Mesendoderm (in vitro differentiated cells): ENCODE measurements around the gene DMD.

Experiments used
- DNase-seq: peaks from one replicate; pipeline ENCODE4 v3.0.0; 2013
- H2AK5ac ChIP-seq: 2 replicates; pipeline ENCODE4 v1.6.1; 2013; ENCODE audit warnings: low read length, inconsistent platforms
- H2BK120ac ChIP-seq: 2 replicates; pipeline ENCODE4 v1.6.1; 2013; ENCODE audit warnings: low read depth, mild to moderate bottlenecking, low read length, moderate library complexity, mixed read lengths
- H2BK15ac ChIP-seq: replicated peaks from 2 replicates; pipeline ENCODE4 v1.6.1; 2013; ENCODE audit warnings: low read depth, mild to moderate bottlenecking, moderate library complexity
- H2BK5ac ChIP-seq: 2 replicates; pipeline ENCODE4 v1.6.1; 2013; ENCODE audit warnings: low read length, inconsistent platforms
- H3K18ac ChIP-seq: 2 replicates; pipeline ENCODE4 v1.6.1; 2013; ENCODE audit warnings: mild to moderate bottlenecking, low read length, mixed read lengths
- H3K23ac ChIP-seq: one replicate; pipeline ENCODE4 v1.6.1; 2013; ENCODE audit warnings: low read length
- H3K27ac ChIP-seq: 2 replicates; pipeline ENCODE4 v1.5.1; 2013; ENCODE audit warnings: low read depth, mild to moderate bottlenecking, inconsistent platforms, low read length, moderate library complexity
- H3K27me3 ChIP-seq: 2 replicates; pipeline ENCODE4 v1.6.1; 2013; ENCODE audit warnings: low read length, control low read depth, mild to moderate bottlenecking, inconsistent platforms; ENCODE audit not compliant: insufficient read depth, poor library complexity
- H3K36me3 ChIP-seq: 2 replicates; pipeline ENCODE4 v1.6.1; 2013; ENCODE audit warnings: low read length, inconsistent platforms; ENCODE audit not compliant: control insufficient read depth, insufficient read depth
- H3K4ac ChIP-seq: one replicate; pipeline ENCODE4 v1.6.1; 2013; ENCODE audit warnings: low read depth, mild to moderate bottlenecking, low read length, moderate library complexity
- H3K4me1 ChIP-seq: 2 replicates; pipeline ENCODE4 v1.6.1; 2013; ENCODE audit warnings: low read depth, low read length, inconsistent platforms; ENCODE audit not compliant: control insufficient read depth
- H3K4me2 ChIP-seq: 2 replicates; pipeline ENCODE4 v1.6.1; 2013; ENCODE audit warnings: low read length
- H3K4me3 ChIP-seq: 2 replicates; pipeline ENCODE4 v1.5.1; 2013; ENCODE audit warnings: mild to moderate bottlenecking, low read length
- H3K56ac ChIP-seq: one replicate; pipeline ENCODE4 v1.6.1; 2013; ENCODE audit warnings: low read length
- H3K79me1 ChIP-seq: 2 replicates; pipeline ENCODE4 v1.6.1; 2013; ENCODE audit warnings: low read length, inconsistent platforms
- H3K79me2 ChIP-seq: 2 replicates; pipeline ENCODE4 v1.6.1; 2013; ENCODE audit warnings: mild to moderate bottlenecking, low read length; ENCODE audit not compliant: control insufficient read depth, insufficient read depth
- H3K9ac ChIP-seq: 2 replicates; pipeline ENCODE4 v1.6.1; 2013; ENCODE audit warnings: low read length, inconsistent platforms
- H4K5ac ChIP-seq: one replicate; pipeline ENCODE4 v1.6.1; 2013; ENCODE audit warnings: low read length
- H4K8ac ChIP-seq: one replicate; pipeline ENCODE4 v1.6.1; 2013; ENCODE audit warnings: low read depth, mild to moderate bottlenecking, control low read depth, low read length, moderate library complexity
- WGBS: extraction: QIAGEN DNeasy Blood & Tissue Kit; methylation state at CpG from one replicate; pipeline ENCODE4 v1.1.7; 2013; ENCODE audit warnings: low lambda C conversion rate, missing lambda C conversion rate; ENCODE audit not compliant: insufficient coverage; ENCODE audit errors: extremely low coverage; 5-methylcytosine and 5-hydroxymethylcytosine counted together

Gene DMD

DNA sequence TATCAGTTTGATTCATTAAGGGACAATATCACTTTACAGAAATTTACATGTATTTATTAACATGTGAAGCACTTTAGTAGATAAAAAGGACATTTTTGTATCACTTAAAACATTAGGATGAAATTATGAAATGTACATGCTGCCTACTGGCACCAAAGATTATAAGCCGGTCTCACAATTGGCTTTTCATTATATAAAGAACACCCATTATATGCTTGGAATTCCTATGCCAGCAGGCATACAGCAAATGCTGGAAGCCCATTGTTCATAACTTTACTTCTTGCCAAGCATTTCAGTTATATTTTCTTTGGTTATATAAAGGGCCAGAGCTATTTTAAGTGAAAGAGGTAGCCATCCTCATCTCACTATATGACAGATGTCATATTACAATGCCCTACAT lies 145.9 kb downstream of the DMD start:
- Histone ChIP-seq H3K4ac (no peak overlapping the region), H3K4me1 (no peaks in the 10 kb centered on the region), H3K36me3 (no peaks in the 10 kb centered on the region), H2BK120ac (no peak overlapping the region), H2AK5ac (no peak overlapping the region), H2BK15ac (no peak overlapping the region), H3K27me3 (no peaks in the 10 kb centered on the region), H4K8ac (no peak overlapping the region), H3K4me2 (no peak overlapping the region), H3K18ac (no peak overlapping the region), H3K4me3 (no peak overlapping the region), H3K56ac (no peak overlapping the region), H4K5ac (no peak overlapping the region), H3K79me1 (no peaks in the 10 kb centered on the region), H2BK5ac (no peak overlapping the region), H3K9ac (no peak overlapping the region), H3K23ac (no peak overlapping the region), H3K79me2 (no peaks in the 10 kb centered on the region), H3K27ac (no peak overlapping the region)
- DNase-seq = no peak
- no CpG with 5 or more reads among the region's 1 CpG for WGBS

DNA sequence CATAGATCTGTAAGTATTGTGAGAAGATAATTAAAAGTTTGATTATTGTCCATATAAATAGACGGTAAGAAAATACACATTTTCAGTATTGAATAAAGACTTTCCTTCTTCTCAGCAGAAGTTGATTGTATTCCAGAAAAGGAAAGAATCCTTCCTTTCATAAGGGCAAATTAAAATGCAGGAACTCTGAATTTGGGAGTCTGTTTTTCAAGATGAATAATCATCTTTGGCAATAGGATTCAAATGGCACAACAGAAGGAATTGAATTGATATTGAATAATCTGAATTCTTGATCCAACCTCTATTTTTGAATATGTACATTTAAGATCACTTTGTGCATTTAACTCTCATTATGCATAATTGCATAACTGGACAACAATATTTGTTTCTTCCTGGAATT lies 149.3 kb downstream of the DMD start:
- no peak overlapping the region for H2BK15ac ChIP-seq
- WGBS = no CpG with 5 or more reads among the region's 1 CpG
- no peak overlapping the region for H3K27ac ChIP-seq
- H3K27me3 ChIP-seq = no peaks in the 10 kb centered on the region
- no peaks in the 10 kb centered on the region for H3K79me2 ChIP-seq
- H3K4ac ChIP-seq = no peak overlapping the region
- no peak overlapping the region for H2AK5ac ChIP-seq
- no peak overlapping the region for H3K23ac ChIP-seq
- H3K79me1 ChIP-seq = no peaks in the 10 kb centered on the region
- no peak overlapping the region for H2BK5ac ChIP-seq
- H3K18ac ChIP-seq = no peak overlapping the region
- no peak overlapping the region for H3K56ac ChIP-seq
- H3K9ac ChIP-seq = no peak overlapping the region
- no peak overlapping the region for H3K4me3 ChIP-seq
- no peak for DNase-seq
- no peak overlapping the region for H4K8ac ChIP-seq
- no peaks in the 10 kb centered on the region for H3K36me3 ChIP-seq
- no peak overlapping the region for H2BK120ac ChIP-seq
- no peaks in the 10 kb centered on the region for H3K4me1 ChIP-seq
- H4K5ac ChIP-seq = no peak overlapping the region
- H3K4me2 ChIP-seq = no peak overlapping the region

DNA sequence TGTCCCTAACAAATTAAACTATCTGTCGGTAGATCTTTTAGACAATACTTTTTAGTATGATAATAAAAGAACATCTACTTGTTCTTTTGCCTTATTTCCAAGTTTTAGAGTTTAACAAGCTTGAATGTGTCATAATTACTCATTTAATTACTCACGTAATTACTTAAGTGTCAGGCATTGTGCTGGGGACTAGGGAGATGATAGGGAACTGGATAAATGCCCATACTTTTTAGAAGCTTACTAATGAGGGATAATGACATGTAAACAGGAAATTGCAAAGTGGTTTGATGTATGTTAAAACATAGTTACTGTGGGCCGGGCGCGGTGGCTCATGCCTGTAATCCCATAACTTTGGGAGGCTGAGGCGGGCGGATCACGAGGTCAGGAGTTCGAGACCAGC lies 158.3 kb downstream of the DMD start:
- no peak overlapping the region for H4K8ac ChIP-seq
- H4K5ac ChIP-seq = no peak overlapping the region
- WGBS = no CpG with 5 or more reads among the region's 9 CpGs
- no peaks in the 10 kb centered on the region for H3K4me1 ChIP-seq
- no peak overlapping the region for H2BK120ac ChIP-seq
- H2BK15ac ChIP-seq = no peak overlapping the region
- H3K23ac ChIP-seq = no peak overlapping the region
- H3K79me1 ChIP-seq = no peaks in the 10 kb centered on the region
- H3K18ac ChIP-seq = no peak overlapping the region
- no peaks in the 10 kb centered on the region for H3K27me3 ChIP-seq
- H3K36me3 ChIP-seq = no peaks in the 10 kb centered on the region
- no peak overlapping the region for H3K27ac ChIP-seq
- no peak overlapping the region for H3K4me3 ChIP-seq
- no peak overlapping the region for H2AK5ac ChIP-seq
- no peak overlapping the region for H3K4ac ChIP-seq
- no peak overlapping the region for H3K9ac ChIP-seq
- H3K79me2 ChIP-seq = no peaks in the 10 kb centered on the region
- H3K4me2 ChIP-seq = no peak overlapping the region
- no peak overlapping the region for H2BK5ac ChIP-seq
- H3K56ac ChIP-seq = no peak overlapping the region
- DNase-seq = no peak

DNA sequence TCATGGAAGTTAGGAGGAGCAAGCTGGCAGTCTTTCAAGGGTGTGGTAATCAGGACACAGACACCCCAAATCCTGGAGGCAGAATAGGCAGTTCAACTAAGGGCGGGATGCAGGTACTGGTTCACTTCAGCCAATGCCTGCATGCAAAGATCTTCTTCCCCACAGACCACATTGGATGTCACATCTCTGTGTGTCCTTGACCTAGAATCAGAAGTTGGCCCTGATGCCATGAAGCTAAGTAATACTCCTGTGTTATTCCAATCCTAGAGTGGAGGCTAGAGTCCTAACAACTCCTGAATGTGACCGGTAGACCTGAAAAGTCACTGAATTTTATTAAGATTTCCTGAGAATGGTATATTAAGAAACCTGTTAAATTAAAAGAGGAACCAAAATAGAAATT lies 165.5 kb downstream of the DMD start:
- H3K79me1 ChIP-seq = no peaks in the 10 kb centered on the region
- no peaks in the 10 kb centered on the region for H3K27me3 ChIP-seq
- no peak for DNase-seq
- no peak overlapping the region for H4K5ac ChIP-seq
- no peak overlapping the region for H2BK120ac ChIP-seq
- H3K4me3 ChIP-seq = no peak overlapping the region
- H3K4me2 ChIP-seq = no peak overlapping the region
- H2AK5ac ChIP-seq = no peak overlapping the region
- no peak overlapping the region for H3K18ac ChIP-seq
- H3K56ac ChIP-seq = no peak overlapping the region
- H4K8ac ChIP-seq = no peak overlapping the region
- no CpG with 5 or more reads among the region's 2 CpGs for WGBS
- H2BK15ac ChIP-seq = no peak overlapping the region
- H3K36me3 ChIP-seq = no peaks in the 10 kb centered on the region
- no peaks in the 10 kb centered on the region for H3K79me2 ChIP-seq
- no peak overlapping the region for H3K23ac ChIP-seq
- H3K9ac ChIP-seq = no peak overlapping the region
- no peak overlapping the region for H3K4ac ChIP-seq
- H3K4me1 ChIP-seq = no peaks in the 10 kb centered on the region
- no peak overlapping the region for H3K27ac ChIP-seq
- H2BK5ac ChIP-seq = no peak overlapping the region

DNA sequence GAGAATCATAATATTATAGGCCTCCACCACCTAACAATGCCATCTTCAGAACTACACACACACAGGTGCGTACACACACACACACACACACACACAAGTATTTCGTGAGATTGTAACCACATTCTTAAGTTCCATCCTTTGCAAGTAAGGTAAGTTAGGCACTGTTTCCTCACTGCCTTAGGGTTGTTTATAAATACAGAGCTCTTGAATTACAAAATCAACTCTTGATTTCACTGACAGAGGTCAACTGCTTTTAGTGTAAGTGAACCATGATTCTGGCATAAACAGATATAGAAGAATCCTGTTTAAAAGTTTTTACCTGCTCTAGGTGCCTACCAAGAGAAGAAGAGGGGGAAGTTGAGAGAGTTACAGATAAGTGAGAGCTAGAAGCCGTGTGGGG lies 166.1 kb downstream of the DMD start:
- DNase-seq = no peak
- H2AK5ac ChIP-seq = no peak overlapping the region

DNA sequence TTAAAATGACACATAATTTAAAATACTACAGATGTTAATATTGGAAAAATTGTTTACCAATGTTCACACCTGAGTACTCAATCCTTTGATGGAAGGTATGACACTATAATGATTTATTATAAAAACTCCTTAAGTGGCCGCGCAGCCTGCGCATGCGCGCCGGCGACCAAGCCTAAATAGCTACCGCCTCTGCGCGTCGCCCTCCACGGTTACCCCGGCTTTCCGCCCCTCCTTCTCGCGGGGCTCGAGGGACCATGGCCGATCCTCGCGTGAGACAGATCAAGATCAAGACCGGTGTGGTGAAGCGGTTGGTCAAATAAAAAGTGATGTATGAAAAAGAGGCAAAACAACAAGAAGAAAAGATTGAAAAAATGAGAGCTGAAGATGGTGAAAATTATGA lies 170.2 kb downstream of the DMD start:
- no CpG with 5 or more reads among the region's 22 CpGs for WGBS
- no peaks in the 10 kb centered on the region for H3K79me1 ChIP-seq

More for the DNA sequence above, 166.1 kb downstream of the DMD start:
- H3K27me3 ChIP-seq = no peaks in the 10 kb centered on the region
- H3K9ac ChIP-seq = no peak overlapping the region
- no peaks in the 10 kb centered on the region for H3K79me1 ChIP-seq
- no CpG with 5 or more reads among the region's 3 CpGs for WGBS
- no peak overlapping the region for H3K4ac ChIP-seq
- no peak overlapping the region for H3K4me3 ChIP-seq
- no peak overlapping the region for H4K5ac ChIP-seq
- no peaks in the 10 kb centered on the region for H3K36me3 ChIP-seq
- no peaks in the 10 kb centered on the region for H3K79me2 ChIP-seq
- H3K18ac ChIP-seq = peak overlapping the region; percentile 18
- H2BK120ac ChIP-seq = no peak overlapping the region
- no peak overlapping the region for H3K27ac ChIP-seq
- no peak overlapping the region for H4K8ac ChIP-seq
- no peak overlapping the region for H3K4me2 ChIP-seq
- no peak overlapping the region for H3K23ac ChIP-seq
- no peak overlapping the region for H2BK15ac ChIP-seq
- H3K56ac ChIP-seq = no peak overlapping the region
- H3K4me1 ChIP-seq = no peaks in the 10 kb centered on the region
- no peak overlapping the region for H2BK5ac ChIP-seq

More for the DNA sequence above, 170.2 kb downstream of the DMD start:
- Histone ChIP-seq H2BK5ac (no peak overlapping the region), H3K4me2 (no peak overlapping the region), H3K4ac (no peak overlapping the region), H3K4me3 (no peak overlapping the region), H3K4me1 (no peaks in the 10 kb centered on the region), H2BK15ac (no peak overlapping the region), H3K27me3 (no peaks in the 10 kb centered on the region), H3K79me2 (no peaks in the 10 kb centered on the region), H3K36me3 (no peaks in the 10 kb centered on the region), H4K5ac (no peak overlapping the region), H3K18ac (no peak overlapping the region), H2BK120ac (no peak overlapping the region), H4K8ac (no peak overlapping the region), H3K9ac (no peak overlapping the region), H3K27ac (no peak overlapping the region), H3K56ac (no peak overlapping the region), H3K23ac (no peak overlapping the region), H2AK5ac (no peak overlapping the region)
- no peak for DNase-seq
